Measurements from ENCODE around the gene FMNL2. TPM values are rescaled to one million over a fixed set of nuclear protein-coding genes. Genes with fewer than 3 reads are reported as not detected.

Gene FMNL2
- total RNA-seq, 1 experiment from 2014 or later, result 46.5 TPM

- no peaks in the 10 kb centered on the region for H3K36me3 Mint-ChIP-seq (ENCODE audit: insufficient read depth, unreplicated experiment)
- no peaks in the 10 kb centered on the region for H3K9me3 Mint-ChIP-seq (ENCODE audit: low read depth, unreplicated experiment)
- TF ChIP-seq, protein P1, sequence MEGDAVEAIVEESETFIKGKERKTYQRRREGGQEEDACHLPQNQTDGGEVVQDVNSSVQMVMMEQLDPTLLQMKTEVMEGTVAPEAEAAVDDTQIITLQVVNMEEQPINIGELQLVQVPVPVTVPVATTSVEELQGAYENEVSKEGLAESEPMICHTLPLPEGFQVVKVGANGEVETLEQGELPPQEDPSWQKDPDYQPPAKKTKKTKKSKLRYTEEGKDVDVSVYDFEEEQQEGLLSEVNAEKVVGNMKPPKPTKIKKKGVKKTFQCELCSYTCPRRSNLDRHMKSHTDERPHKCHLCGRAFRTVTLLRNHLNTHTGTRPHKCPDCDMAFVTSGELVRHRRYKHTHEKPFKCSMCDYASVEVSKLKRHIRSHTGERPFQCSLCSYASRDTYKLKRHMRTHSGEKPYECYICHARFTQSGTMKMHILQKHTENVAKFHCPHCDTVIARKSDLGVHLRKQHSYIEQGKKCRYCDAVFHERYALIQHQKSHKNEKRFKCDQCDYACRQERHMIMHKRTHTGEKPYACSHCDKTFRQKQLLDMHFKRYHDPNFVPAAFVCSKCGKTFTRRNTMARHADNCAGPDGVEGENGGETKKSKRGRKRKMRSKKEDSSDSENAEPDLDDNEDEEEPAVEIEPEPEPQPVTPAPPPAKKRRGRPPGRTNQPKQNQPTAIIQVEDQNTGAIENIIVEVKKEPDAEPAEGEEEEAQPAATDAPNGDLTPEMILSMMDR (IDR thresholded peaks at IDR 0.05; ENCODE audit: unreplicated experiment), result no peak
- no TSS peak for BruUV-seq (replicated peaks)
- no peaks in the 10 kb centered on the region for H3K4me1 Mint-ChIP-seq (ENCODE audit: low read depth, unreplicated experiment)
- intact Hi-C loops (cut with micrococcal nuclease; ENCODE audit: unreplicated experiment), result no loop called here
- no peak overlapping the region for H3K27ac Mint-ChIP-seq (ENCODE audit: unreplicated experiment)
- CTCF ChIA-PET, result interaction anchor here (1.4 kb wide), 1 partner anchor 69 kb away, joined by 4 read pairs; no protein-coding TSS in a partner anchor
- no peak overlapping the region for H3K4me3 Mint-ChIP-seq (ENCODE audit: low read depth, unreplicated experiment)
- no peak for DNase-seq
- H3K27me3 Mint-ChIP-seq (ENCODE audit: unreplicated experiment), result no peaks in the 10 kb centered on the region
Observed at GRCh38 chr2:152555048-152555447, 220.1 kb downstream of the FMNL2 start.

- no peaks in the 10 kb centered on the region for H3K4me1 Mint-ChIP-seq (ENCODE audit: low read depth, unreplicated experiment)
- no peaks in the 10 kb centered on the region for H3K27me3 Mint-ChIP-seq (ENCODE audit: unreplicated experiment)
- H3K36me3 Mint-ChIP-seq (ENCODE audit: insufficient read depth, unreplicated experiment), result no peaks in the 10 kb centered on the region
- H3K27ac Mint-ChIP-seq (ENCODE audit: unreplicated experiment), result no peak overlapping the region
- TF ChIP-seq, protein P1 (IDR thresholded peaks at IDR 0.05; ENCODE audit: unreplicated experiment), result no peak
- no TSS peak for BruUV-seq (replicated peaks)
- intact Hi-C loops (cut with micrococcal nuclease; ENCODE audit: unreplicated experiment), result no loop called here
- CTCF ChIA-PET, result no interaction called here
- no peaks in the 10 kb centered on the region for H3K9me3 Mint-ChIP-seq (ENCODE audit: low read depth, unreplicated experiment)
- DNase-seq, result no peak
- no peak overlapping the region for H3K4me3 Mint-ChIP-seq (ENCODE audit: low read depth, unreplicated experiment)
Observed at GRCh38 chr2:152556506-152556905, 221.5 kb downstream of the FMNL2 start.

DNA sequence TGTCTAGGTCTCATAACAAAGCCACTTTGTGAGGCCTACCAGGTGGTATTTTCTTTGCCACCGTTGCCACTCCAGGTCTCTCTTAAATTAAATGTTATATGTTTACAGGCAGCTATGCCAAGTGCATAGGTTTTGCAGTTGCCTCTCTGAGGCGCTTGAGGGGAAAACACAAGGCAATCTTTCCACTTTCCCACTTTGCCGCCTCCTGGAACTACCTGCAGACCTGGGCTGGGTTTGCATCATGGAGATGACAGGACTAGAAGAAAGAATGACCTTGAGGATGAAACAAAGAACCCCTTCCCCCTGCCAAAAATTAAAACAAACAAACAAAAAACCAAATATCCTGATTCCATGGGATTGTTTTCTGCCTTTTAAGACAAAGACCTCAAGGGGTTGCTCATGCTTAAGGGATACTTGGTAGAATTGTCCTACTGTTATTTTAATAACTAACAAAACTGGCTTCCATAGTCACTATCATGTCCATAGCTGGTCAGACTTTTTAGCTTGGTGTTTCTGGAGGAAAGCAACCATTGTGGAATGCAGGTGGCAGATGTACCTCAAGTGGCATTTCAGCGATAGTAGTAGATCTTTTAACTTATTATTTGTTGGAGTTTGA lies 222.4 kb downstream of the FMNL2 start:
- no peaks in the 10 kb centered on the region for H3K9me3 Mint-ChIP-seq (ENCODE audit: low read depth, unreplicated experiment)
- peaks cover 5% of the 10 kb centered on the region for H3K36me3 Mint-ChIP-seq (ENCODE audit: insufficient read depth, unreplicated experiment)
- BruUV-seq (replicated peaks), result no TSS peak
- H3K27ac Mint-ChIP-seq (ENCODE audit: unreplicated experiment), result no peak overlapping the region
- peaks cover 3% of the 10 kb centered on the region for H3K4me1 Mint-ChIP-seq (ENCODE audit: low read depth, unreplicated experiment)
- CTCF ChIA-PET, result no interaction called here
- TF ChIP-seq, protein P1 (IDR thresholded peaks at IDR 0.05; ENCODE audit: unreplicated experiment), result no peak
- intact Hi-C loops (cut with micrococcal nuclease; ENCODE audit: unreplicated experiment), result no loop called here
- no peaks in the 10 kb centered on the region for H3K27me3 Mint-ChIP-seq (ENCODE audit: unreplicated experiment)
- DNase-seq, result no peak
- no peak overlapping the region for H3K4me3 Mint-ChIP-seq (ENCODE audit: low read depth, unreplicated experiment)

GRCh38 chr2:152558158-152558984 lies 223.4 kb downstream of the FMNL2 start:
- no peaks in the 10 kb centered on the region for H3K9me3 Mint-ChIP-seq (ENCODE audit: low read depth, unreplicated experiment)
- peaks cover 10% of the 10 kb centered on the region for H3K4me1 Mint-ChIP-seq (ENCODE audit: low read depth, unreplicated experiment)
- no TSS peak for BruUV-seq (replicated peaks)
- H3K27ac Mint-ChIP-seq (ENCODE audit: unreplicated experiment), result no peak overlapping the region
- CTCF ChIA-PET, result interaction anchor here (0.7 kb wide), 1 partner anchor 52 kb away, joined by 5 read pairs; no protein-coding TSS in a partner anchor
- no peak for DNase-seq
- no peak overlapping the region for H3K4me3 Mint-ChIP-seq (ENCODE audit: low read depth, unreplicated experiment)
- intact Hi-C loops (cut with micrococcal nuclease; ENCODE audit: unreplicated experiment), result no loop called here
- H3K27me3 Mint-ChIP-seq (ENCODE audit: unreplicated experiment), result no peaks in the 10 kb centered on the region
- peaks cover 7% of the 10 kb centered on the region for H3K36me3 Mint-ChIP-seq (ENCODE audit: insufficient read depth, unreplicated experiment)
- TF ChIP-seq, protein P1 (IDR thresholded peaks at IDR 0.05; ENCODE audit: unreplicated experiment), result no peak

Measured in Calu3 (cell line).